ENCODE measurements around the gene HEPHL1. TPM values are rescaled to one million over a fixed set of nuclear protein-coding genes. Genes with fewer than 3 reads are reported as not detected.

The HEPHL1 gene
- total RNA-seq, 1 donor from 2014 or later: 0.02 TPM

GRCh38 chr11:94107363-94107762, 86.2 kb downstream of the HEPHL1 start:
- H3K79me2 ChIP-seq (ENCODE audit: low read depth): no peaks in the 10 kb centered on the region
- Mint-ChIP-seq H3K9me3 (peaks cover 2% of the 10 kb centered on the region), H3K27me3 (ENCODE audit: insufficient read depth, low read depth) (no peaks in the 10 kb centered on the region), H3K27ac (no peak overlapping the region), H3K36me3 (no peaks in the 10 kb centered on the region), H3K4me3 (no peak overlapping the region), H3K4me1 (no peaks in the 10 kb centered on the region)
- H3K9me3 ChIP-seq (ENCODE audit: low read depth): no peaks in the 10 kb centered on the region
- H3K9ac ChIP-seq: no peak overlapping the region
- H3K27ac ChIP-seq: no peak overlapping the region
- H3F3A ChIP-seq (ENCODE audit: low read depth): no peaks in the 10 kb centered on the region
- no peaks in the 10 kb centered on the region for H3K4me1 ChIP-seq
- H3K36me3 ChIP-seq: no peaks in the 10 kb centered on the region
- H4K20me1 ChIP-seq (ENCODE audit: low read depth): no peaks in the 10 kb centered on the region
- H3K4me2 ChIP-seq: no peak overlapping the region
- H3K4me3 ChIP-seq: no peak overlapping the region
- H2AFZ ChIP-seq (replicated peaks): no peak overlapping the region
- TF ChIP-seq CTCF (IDR thresholded peaks at IDR 0.05) (peak; percentile 24), EZH2phosphoT487 (IDR thresholded peaks at IDR 0.05) (no peak)
- H3K27me3 ChIP-seq: no peaks in the 10 kb centered on the region
- DNase-seq (ENCODE audit: low spot score): no peak

- Mint-ChIP-seq H3K36me3 (no peaks in the 10 kb centered on the region), H3K9me3 (peaks cover 2% of the 10 kb centered on the region), H3K27me3 (ENCODE audit: insufficient read depth, low read depth) (peaks cover 2% of the 10 kb centered on the region), H3K27ac (no peak overlapping the region), H3K4me1 (no peaks in the 10 kb centered on the region), H3K4me3 (no peak overlapping the region)
- Histone ChIP-seq H3K9ac (no peak overlapping the region), H3K4me2 (no peak overlapping the region), H3K4me1 (no peaks in the 10 kb centered on the region), H2AFZ (replicated peaks) (no peak overlapping the region), H3K4me3 (no peak overlapping the region), H3K36me3 (no peaks in the 10 kb centered on the region), H3K9me3 (ENCODE audit: low read depth) (no peaks in the 10 kb centered on the region), H3K27me3 (no peaks in the 10 kb centered on the region), H3K27ac (no peak overlapping the region), H4K20me1 (ENCODE audit: low read depth) (no peaks in the 10 kb centered on the region), H3F3A (ENCODE audit: low read depth) (no peaks in the 10 kb centered on the region), H3K79me2 (ENCODE audit: low read depth) (no peaks in the 10 kb centered on the region)
- DNase-seq (ENCODE audit: low spot score): no peak
- TF ChIP-seq CTCF (IDR thresholded peaks at IDR 0.05): no peak
- no peak for TF ChIP-seq EZH2phosphoT487 (IDR thresholded peaks at IDR 0.05)
- TF ChIP-seq EZH2 (IDR thresholded peaks at IDR 0.05): no peak
Observed at GRCh38 chr11:94111241-94111640, 90.1 kb downstream of the HEPHL1 start.

DNA sequence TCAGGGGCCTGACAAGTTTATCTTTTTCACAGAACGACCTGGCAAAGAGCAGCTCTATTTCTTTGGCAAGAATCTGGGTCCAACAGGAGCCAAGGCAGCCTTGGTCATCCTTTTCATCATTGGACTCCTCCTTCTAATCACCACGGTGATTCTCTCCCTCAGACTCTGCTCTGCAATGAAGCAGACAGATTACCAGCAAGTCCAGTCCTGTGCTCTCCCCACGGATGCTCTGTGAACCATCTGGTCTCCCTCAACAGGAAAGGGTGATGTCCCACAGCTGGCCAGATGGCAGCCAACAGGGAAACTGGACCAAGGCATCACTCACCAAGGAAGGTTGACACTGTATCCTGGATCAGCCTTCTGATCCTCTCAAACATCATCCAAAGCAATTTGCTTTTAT, 90.5 kb downstream of the HEPHL1 start:
- no peaks in the 10 kb centered on the region for H3F3A ChIP-seq (ENCODE audit: low read depth)
- Mint-ChIP-seq H3K36me3 (no peaks in the 10 kb centered on the region), H3K27ac (no peak overlapping the region), H3K4me1 (no peaks in the 10 kb centered on the region), H3K9me3 (peaks cover 2% of the 10 kb centered on the region), H3K4me3 (no peak overlapping the region), H3K27me3 (ENCODE audit: insufficient read depth, low read depth) (peaks cover 2% of the 10 kb centered on the region)
- H4K20me1 ChIP-seq (ENCODE audit: low read depth): no peaks in the 10 kb centered on the region
- H3K36me3 ChIP-seq: no peaks in the 10 kb centered on the region
- no peaks in the 10 kb centered on the region for H3K4me1 ChIP-seq
- no peak for TF ChIP-seq CTCF (IDR thresholded peaks at IDR 0.05)
- H3K27ac ChIP-seq: no peak overlapping the region
- no peak overlapping the region for H3K4me2 ChIP-seq
- H3K9me3 ChIP-seq (ENCODE audit: low read depth): no peaks in the 10 kb centered on the region
- H3K79me2 ChIP-seq (ENCODE audit: low read depth): no peaks in the 10 kb centered on the region
- H3K9ac ChIP-seq: no peak overlapping the region
- no peak overlapping the region for H2AFZ ChIP-seq (replicated peaks)
- no peak overlapping the region for H3K4me3 ChIP-seq
- no peak for DNase-seq (ENCODE audit: low spot score)
- H3K27me3 ChIP-seq: no peaks in the 10 kb centered on the region

Data from neural progenitor cell (in vitro differentiated cells).